Hematopoietic multipotent progenitor cell treated with erythropoietin and hydrocortisone succinate and interleukin-3 and kit ligand, for 15 days (in vitro differentiated cells): ENCODE measurements around the gene PDLIM4.

Experiments
- DNase-seq: peaks from one replicate; pipeline ENCODE4 v3.0.0-alpha.2; 2015; ENCODE audit warnings: low spot score

PDLIM4 gene

DNA sequence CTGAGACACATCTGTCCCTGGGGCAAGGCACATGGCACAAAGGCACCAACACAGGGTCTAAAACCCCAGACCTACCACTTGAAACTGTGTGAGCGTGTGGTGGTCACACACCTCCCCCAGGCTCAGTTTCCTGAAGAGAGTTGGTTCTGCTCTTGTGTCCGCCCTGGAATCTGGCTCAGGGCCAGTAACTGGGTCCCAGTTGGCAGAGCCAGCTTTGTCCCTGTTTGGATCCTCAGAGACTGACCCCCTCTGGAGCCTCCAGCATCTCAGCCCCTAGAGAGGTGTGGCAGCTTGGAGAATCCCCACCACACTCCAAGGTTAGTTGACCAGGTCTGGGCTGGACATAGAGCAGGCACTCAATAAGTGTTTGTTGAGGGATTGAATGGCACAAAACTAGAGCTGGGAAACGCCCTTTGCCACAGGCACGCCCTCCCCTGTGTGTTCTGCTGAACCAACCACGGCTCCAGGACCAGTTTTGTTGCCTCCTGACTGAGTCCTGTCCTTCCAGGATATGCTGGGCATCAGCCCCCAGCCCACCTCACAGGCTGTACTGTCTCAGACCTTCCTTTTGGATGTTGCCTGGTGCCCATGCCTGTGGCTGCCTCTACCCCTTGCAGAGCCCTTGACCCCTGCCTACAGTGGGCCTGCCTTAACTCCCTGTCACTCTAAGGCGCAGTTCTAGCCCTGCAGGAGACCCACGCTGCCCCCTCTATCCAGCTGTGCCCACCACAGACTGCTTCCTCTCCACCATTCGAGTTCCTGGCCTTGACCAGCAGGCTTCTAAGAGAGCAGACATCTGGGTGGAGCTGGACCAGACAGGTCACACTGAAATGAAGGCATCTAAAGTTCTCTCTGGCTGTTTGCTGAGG is 3.8 kb upstream of the PDLIM4 start:
- no peak for DNase-seq

DNA sequence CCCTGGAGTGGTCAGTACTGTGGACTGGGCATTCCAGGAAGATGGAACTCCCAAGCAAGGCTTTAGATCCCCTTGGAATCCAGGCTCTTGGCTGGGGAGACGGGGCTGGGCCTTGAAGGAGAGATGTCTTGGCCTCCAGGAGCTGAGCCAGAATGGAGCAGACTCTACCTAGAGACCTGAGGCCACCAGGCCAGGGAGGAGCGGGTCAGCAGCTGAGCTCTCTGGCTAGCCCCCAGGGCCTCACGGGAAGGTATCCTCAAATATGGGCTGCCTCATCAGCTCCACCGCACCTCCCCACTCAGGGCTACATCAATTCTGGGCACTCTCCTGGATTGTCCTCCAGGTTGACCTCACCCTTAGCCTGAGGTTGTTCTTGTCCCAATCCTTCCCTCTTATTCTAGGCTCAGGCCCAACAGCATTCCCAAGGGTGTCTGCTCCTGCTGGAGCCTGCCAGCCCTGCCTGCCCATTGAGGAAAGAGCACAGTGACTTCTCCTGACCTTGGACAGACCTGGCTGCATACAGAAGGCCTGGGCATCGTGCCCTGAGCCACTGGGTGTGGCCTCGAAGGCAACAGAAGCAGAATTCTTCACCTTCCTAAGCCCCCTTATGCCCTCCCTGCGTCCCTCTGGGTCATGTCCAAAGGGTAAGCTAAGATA is 3.0 kb upstream of the PDLIM4 start:
- no peak for DNase-seq

DNA sequence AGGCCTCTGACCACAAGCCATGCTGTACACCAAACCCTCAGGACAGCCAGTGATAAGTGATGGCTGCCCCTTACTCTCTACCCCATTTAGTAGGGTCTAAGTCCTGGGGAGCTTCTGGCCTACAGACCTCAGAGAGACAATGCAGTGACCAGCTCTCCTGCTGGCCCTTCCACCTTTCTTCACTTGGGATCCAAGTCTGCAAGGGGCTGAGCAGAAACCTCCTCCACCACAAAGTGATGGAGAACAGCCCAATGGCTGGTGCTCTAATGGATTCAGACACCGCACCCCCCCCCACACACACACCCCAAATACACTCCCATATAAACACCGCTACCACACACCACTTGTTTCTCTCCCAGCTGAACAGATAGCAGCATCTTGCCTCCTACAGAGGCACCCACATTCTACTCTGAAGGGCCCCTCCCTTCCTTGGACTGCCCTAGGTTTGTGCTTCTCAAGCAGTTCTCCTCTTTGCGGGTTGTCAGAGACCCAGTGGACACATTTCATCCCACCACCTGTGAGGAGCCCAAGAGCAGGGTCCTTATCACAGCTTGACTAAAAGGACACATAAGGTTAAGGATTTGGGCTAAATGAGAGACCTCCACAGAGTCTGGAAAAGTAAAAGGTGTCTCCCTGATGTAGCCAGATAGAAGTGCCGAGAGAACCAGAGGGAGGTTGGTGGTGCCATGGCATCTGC is 1.3 kb upstream of the PDLIM4 start:
- no peak for DNase-seq

DNA sequence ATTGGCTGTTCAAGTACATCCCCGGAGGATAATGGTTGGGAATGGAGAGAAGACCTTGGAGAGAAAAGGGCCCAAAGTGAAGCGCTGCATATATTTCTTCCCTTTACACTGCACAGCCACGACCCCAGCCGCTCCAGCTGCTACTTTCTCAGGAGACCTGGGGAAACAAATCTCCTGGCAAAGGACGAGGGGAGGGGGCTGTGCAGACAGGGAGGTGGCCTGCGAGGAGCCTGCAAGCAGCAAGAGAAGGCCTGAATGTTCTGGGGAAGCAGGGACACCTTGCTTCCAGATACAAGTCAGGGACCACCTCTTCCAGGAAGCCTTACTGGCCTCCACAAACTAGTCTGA is 739 bp upstream of the PDLIM4 start:
- no peak for DNase-seq

DNA sequence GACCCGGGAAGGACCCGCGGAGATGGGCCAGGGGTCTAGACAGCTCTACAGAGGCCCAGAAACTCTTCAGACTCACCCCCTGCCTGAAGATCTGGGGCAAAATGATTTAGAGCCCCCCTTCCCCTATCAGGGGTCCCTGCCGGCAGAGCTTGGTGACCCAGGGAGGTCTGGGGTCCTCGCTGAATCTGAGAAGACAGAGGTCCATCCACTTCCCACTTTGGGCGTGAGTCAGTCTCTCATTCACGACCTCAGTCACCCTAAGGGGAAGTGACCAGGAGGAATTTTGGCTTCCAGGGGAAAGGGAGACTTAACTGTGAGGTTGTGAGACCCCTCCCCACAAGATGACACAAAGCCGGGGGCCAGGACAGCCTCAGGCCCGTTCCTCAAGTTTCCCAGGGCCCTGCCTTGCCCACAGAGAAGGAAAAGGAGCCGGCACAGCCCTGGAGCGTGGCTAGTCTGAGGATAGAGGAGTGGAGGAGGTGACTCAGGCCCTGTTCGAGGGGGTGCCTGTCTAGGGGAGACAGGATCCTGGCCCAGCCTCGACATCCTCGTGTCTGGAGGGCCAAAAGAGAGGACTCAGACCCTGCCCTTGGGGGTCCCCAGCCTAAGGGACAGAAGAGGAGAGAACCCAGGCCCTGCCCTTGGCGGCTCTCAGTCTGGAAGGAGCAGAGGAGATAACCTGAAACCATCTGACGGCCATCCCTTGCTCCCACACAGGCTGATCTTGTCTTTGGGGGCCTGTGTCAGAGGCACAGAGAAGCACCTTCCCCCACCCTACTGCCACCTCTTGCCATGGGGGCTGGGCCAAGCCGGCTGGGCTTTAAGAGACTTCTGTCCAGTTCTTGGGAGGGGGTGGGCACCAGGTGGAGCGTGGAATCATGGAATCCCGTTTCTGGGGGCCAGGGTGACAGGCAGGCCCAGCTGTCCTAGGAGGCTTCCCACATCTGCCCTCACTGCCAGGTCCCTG is 889 bp downstream of the PDLIM4 start:
- no peak for DNase-seq

DNA sequence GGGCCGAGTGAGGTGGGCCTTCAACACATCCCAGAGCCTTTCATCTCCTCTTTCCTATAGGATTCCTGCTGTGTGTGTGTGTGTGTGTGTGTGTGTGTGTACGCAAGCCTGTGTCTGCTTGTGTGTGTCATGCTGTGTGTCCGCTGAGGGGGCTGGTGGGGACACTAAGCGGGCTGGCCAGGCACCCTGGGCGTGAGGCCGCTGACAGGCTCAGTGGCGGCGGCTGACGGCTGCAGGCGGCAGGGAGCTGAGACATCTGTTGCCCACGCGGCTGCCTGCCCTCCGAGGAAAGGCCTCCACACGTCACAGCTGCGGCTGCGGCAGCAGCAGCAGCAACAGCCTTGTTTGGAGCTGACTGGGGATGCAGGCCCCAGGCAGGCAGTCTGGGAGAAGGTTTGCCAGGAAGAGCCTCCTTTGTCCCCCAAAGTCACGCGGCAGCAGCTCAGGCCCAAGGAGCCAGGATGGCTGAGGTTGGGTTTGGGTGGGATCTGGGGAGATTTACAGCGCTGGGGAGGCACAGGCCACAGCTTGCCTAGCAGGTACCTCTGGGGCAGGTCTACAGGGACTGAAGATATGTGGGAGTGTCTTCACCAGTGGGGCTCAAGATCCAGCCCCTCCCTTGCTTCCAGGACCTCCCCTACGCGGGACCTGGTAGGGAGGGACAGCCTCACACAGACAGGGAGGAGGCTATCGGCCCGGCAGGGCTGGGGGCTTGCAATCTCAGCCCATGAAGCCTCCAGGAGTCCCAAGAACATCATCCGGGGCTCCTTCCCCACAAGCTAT is 1.8 kb downstream of the PDLIM4 start:
- DNase-seq = no peak

DNA sequence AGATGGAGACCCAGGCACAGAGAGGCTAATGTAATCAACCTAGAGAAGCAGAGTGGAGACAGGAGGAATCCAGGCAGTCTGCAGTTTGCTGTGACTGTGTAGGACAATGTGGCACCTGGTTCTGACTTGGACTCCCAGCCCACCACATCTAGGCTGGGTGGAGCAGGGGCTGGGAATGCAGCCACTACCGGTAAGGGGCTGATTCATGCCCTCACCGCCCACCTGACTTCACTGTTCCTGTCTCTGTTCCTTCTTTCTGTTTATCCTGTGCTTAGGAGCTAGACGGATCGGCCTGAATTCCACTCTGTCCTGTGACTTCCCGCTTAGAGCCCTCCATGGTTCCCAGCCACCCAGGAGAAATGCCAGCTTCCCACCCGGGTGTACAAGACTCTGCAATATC is 2.6 kb downstream of the PDLIM4 start:
- no peak for DNase-seq

DNA sequence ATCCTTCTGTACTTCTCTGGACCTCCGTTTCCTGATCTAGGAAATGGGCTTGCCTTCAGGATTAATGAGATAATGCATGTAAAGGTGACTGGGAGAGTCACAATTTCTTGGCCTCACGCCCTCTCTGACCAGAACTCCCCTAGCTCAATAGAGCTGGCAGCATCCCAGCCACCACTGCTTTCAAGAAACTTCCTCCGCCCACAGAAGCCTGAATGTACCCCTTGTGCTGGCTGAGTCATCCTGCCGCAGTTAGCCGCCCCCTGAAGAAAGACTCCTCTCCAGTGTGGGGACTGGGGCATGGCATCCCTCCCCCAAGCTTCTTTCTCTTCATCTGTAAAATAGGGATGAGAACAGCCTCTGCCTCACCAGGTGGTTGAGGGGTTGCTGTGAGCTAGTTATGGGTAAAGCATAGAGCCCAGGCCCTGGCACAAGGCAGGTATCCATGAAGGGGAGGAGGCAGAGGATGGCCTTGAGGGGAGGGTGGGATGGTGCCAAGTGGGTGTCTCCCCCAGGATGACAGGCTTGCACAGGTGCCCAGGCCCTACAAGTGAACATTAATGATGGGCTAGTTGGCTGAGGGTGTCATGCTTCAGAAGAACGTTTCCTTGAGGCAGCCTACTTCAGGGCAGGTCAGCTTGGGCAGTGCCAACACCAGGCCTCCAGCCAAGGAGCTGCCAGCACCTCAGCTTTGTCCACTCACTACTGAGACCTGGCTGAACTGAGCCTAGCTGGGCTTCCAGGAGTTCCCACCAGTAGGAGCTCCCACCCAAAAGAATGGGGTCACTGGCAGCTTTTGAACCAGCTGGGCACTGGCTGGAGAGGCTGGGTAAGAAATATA is 3.4 kb downstream of the PDLIM4 start:
- no peak for DNase-seq

DNA sequence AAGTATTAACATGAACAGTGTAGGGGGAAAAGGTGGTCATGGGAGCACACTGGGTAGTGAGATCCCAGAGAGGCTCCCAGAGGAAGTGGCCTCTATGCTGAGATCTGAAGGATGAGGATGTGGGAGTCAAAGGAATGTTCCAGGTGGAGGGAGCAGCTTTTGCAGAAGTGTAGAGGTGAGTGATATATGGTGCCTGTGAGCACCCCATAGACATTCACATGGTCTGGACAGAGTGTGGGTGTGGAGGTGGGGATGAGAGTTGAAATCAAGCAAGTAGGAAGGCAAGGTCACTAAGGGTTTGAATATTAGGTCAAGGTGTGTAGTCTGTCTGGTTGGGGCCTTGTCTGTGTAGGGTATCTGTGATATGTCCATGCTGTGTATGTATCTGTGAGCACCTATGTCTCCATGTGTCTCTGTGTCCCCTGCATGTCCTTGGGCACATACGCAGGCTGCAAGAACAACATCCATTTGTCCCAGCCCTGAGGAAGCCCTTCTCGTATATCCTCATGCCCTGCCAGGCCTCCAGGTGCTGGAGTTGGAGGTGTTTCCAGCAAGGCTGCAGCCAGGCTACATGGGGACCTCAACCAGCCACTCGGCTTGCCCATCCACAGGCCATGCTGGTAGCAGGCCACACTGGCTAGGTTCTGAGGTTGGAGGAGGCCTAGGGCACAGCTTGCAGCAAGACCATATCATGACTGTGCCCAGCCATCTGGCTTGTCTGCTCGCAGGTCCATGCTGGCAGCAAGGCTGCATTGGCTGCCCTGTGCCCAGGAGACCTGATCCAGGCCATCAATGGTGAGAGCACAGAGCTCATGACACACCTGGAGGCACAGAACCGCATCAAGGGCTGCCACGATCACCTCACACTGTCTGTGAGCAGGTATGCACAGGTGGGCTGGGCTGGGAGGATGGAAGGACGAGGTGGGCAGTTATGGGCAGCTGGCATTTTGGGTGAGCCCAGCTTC is 4.7 kb downstream of the PDLIM4 start:
- DNase-seq = no peak

DNA sequence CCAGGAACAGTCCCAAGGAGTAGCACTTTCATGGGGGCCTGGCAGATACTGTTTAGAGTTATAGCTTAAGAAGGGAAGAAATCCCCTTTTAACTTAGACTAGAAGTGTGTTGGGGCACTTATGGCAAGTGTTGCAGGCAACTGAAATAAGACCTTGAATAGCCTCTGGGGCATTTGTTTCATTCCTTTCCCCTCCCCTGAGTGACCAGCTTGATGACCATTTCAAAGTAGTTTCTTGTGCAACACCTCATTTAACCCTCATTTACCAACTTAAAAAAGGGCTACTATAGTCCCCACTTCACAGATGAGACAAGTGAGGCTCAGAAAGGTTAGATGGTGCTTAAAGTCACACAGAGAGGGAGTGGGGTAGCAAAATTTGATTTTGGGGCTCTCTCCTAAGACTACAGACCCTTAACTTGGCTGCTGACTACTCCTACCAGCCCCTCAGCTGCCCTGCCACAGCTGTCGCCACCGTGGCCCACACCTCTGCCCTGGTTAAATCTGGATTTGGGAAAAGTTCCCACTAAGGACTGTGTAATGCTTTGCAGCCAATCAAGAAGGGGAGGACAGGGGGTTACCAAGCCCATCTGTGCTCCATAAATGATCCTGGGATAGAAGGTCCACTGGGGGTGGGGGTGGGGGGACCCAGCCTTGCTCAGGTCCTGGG is 5.5 kb downstream of the PDLIM4 start:
- no peak for DNase-seq

DNA sequence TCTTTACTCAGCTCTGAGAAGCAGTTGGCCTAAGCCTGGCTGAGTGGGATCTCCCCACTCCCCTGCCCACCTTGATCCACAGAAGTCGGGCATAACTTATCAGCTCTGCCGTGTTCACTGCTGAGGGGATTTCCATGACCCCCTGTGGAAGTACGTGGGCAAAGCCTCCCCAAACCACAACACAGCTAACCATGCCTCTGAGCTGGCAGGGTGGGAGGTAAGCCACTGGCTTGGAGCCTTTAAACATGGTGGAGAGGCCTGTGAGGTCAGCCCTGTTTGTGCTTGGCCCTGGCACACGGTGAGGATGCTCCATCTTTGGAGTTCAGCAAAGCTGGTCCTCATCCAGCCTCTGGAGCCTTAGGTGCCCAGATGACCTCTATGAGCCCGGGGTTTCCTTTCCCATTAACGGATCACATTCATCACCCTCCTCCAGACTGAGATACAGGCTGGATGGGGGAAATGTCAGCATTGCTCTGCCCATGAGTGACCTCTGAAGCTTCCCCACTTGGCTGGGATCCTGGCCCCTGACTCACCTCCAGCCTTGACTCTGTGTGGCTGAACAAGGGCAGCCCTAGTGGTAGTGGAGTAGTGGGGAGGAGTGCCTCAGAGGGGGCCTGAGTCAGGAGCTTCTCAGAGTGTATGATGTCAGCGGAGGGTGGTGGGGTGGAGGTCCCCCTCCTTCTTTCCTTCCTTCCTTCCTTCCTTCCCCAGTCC is 6.2 kb downstream of the PDLIM4 start:
- no peak for DNase-seq

DNA sequence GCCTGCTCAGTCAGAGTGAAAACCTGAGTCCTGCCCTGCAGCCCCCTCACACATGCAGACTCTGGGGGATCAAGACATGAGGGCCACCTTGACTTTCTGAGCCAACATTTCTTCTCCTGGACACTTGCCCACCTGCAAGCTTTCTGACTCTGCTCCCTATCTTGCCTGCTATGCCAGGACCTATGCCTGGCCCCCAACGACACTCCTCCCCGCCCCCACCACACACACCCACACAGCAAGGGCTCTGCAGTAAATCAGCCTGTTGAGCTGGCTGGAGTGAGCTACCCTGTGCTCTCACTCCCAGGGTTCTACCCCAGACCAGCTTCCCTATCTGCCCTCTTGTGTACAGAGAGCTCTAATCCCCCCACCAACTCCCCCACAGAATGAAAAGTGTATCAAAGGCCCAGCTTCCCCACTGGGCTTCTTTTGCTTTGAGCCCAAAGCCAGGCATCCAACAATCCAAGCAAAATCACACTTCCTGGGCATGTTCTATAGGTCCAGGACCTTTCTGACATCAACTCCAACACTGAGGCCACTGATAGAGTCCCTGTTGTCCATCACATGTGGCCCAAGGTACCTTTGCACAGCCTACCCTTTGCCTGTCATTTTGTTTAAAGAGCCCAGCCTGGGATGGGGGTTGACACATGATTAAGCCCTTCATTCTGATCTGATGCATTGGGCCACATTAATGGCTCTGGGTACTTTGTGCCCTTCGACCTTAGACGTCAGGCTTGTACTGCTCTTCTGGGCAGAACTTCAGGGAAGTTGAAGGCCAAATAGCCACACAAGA is 7.2 kb downstream of the PDLIM4 start:
- DNase-seq = no peak

DNA sequence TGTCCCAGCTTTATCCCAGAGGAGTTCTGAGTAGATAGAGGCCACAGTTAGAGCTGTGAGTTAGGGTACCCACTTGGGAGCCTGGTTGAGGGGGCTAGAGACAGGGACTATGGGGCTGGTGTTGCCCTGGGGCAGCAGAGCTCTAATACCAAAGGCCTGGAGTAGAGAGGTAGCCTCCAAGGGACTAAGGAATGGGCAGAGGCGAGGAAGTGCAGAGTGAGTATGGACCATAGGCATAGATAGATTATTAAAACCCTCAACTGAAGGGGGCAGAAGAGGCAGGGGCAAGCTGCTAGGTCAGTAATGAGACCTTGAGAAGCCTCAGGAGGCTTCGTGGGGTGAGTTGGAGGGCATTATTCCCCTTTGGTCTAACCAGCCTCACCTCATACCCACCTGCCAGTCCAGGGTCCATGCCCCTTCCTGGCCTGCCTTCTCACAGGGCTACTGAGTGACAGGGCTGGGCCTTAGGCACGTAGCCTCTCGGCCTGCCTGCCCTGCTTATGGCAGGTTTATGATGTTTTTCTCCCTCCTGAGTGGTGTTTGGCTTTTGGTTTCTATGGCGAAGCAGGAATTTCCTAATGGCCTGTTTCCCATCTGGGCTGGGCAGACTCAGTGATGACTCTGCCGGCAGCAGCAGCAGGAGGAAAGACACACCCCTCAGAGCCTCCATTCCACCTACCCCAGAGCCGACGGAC is 8.0 kb downstream of the PDLIM4 start:
- no peak for DNase-seq

DNA sequence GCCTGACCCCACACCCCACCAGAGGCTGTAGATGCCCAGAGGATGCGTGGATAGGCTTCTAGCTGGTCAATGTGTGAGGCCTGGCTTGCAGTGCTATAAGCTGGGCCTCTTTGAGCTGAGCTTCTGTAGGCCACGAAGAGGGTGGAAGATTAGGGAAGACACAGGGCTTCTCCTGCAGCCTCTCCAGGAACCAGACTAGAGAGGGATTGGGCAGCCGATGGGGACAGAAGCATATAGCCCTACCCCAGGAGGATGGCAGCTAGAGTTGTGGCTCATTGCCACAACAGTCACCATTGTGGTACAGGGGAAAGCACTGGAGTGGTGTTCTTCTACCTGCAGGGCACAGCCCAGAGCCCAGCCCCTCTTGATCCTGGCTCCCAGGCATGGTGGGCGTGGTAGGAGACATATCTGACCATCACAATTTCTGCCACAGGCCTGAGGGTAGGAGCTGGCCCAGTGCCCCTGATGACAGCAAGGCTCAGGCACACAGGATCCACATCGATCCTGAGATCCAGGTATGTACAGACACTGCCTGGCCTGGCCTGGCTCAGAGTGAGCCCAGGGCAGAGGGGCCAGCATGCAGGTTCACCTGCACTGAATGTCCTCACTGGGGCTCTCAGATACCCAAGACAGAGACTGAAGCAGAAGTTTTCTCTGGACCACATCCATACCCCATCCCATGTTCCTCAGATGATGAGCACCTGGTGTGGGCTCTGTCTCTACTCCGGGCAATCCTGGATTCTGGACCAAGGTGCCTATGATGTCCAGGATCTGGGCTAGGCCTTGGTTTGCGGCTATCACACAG is 8.7 kb downstream of the PDLIM4 start:
- no peak for DNase-seq

DNA sequence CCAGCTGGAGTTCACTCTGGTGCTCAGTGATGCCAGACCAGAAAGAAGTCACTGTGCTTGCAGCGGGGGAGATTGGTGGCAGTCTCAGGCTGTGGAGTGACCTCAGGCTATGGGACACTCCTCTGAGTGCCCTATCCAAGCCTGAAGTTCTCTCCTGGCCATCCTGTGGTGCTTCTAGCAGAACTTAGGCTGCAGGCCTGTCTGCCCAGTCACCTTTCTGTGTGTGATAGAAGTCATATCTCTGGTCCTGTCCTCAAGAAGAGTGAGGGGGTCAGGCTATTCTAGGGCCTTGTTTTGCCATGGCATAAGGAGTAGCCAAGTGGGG is 9.3 kb downstream of the PDLIM4 start:
- DNase-seq = no peak
